ENCODE data around the gene NOC4L.
"Not testable (repeated sequence)": the region's sequence is repeated elsewhere in the genome, so short reads cannot be mapped to it uniquely, and the experiment has no call there.

The NOC4L gene

DNA sequence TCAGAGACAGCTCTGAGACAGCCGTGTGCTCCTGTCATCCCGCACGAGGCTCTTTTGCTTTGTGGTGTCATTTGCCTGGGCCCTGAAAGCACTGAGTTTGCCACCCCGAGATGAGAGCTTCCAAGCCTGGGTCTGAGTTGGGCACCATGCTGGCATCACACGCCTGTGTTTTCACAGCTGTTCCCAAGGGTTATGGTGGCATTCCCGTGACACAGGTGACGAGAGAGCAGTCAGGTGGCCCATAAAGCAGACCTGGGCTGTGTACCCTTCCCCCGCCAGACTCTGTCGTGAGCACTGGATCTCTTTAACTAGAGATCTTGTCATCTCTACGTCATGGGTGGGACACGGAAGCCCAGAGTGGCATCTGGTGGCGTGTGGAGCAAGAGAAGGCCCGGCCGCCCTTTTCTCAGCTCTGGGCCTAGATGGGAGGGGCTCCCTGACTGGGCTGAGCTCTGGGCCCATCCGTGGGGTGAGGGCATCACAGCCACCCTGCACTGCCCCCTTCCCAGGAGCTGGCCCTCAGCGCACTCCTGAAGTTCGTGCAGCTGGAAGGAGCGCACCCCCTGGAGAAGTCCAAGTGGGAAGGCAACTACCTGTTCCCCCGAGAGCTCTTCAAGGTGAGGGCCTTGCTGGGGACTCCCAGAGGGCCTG, 2.6 kb downstream of the NOC4L start:
- Histone ChIP-seq H3K36me3 (ENCODE audit: control insufficient read depth, insufficient read depth, low read length) (peaks cover 18% of the 10 kb centered on the region), H3K9ac (ENCODE audit: low read depth, low read length) (no peak overlapping the region), H3K27me3 (ENCODE audit: control insufficient read depth, insufficient read depth, low read length) (no peaks in the 10 kb centered on the region), H3K4me1 (ENCODE audit: control insufficient read depth, insufficient read depth, low read length) (no peaks in the 10 kb centered on the region), H3K9me3 (ENCODE audit: control insufficient read depth, insufficient read depth, low read length) (no peaks in the 10 kb centered on the region), H3K4me3 (ENCODE audit: low read depth, low read length) (no peak overlapping the region)

DNA sequence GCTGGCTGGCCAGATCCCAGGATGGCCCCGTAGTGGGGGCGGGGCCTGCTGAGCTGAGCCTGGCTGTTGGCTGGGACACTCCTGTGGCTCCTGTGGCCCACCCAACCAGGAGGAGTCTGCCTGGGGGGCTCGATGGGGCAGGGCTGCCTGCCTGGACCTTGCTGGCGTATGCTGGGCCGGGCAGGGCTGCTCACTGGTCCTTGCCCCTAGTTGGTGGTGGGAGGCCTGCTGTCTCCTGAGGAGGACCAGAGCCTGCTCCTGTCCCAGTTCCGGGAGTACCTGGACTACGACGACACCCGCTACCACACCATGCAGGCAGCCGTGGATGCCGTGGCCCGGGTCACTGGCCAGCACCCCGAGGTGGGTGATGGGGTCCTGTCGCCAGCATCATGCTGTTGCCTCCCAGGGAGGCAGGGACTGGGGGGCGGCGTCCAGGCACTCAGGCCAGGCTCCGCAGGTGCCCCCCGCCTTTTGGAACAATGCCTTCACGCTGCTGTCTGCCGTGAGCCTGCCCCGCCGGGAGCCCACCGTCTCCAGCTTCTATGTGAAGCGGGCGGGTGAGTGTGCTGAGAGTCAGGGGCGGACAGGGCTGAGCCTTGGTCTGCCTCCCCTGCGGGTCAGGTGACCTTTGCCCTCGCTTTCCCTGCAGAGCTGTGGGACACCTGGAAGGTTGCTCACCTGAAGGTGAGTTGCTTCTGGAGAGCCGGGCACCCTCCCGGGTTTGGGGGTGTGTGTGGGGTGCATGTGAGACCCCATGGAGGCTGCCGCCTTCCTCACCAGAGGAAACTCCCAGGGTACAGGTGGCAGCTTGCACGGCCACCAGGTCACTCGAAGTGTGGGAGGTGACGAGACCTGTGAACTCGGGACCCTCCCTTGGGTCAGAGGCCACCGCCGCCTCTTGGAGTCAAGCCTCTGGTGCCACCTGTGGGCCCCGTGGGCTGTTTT, 3.4 kb downstream of the NOC4L start:
- no peak overlapping the region for H3K9ac ChIP-seq (ENCODE audit: low read depth, low read length)
- H3K9me3 ChIP-seq (ENCODE audit: control insufficient read depth, insufficient read depth, low read length): no peaks in the 10 kb centered on the region
- H3K27me3 ChIP-seq (ENCODE audit: control insufficient read depth, insufficient read depth, low read length): no peaks in the 10 kb centered on the region
- no peak overlapping the region for H3K4me3 ChIP-seq (ENCODE audit: low read depth, low read length)
- no peaks in the 10 kb centered on the region for H3K4me1 ChIP-seq (ENCODE audit: control insufficient read depth, insufficient read depth, low read length)
- peaks cover 18% of the 10 kb centered on the region for H3K36me3 ChIP-seq (ENCODE audit: control insufficient read depth, insufficient read depth, low read length)

DNA sequence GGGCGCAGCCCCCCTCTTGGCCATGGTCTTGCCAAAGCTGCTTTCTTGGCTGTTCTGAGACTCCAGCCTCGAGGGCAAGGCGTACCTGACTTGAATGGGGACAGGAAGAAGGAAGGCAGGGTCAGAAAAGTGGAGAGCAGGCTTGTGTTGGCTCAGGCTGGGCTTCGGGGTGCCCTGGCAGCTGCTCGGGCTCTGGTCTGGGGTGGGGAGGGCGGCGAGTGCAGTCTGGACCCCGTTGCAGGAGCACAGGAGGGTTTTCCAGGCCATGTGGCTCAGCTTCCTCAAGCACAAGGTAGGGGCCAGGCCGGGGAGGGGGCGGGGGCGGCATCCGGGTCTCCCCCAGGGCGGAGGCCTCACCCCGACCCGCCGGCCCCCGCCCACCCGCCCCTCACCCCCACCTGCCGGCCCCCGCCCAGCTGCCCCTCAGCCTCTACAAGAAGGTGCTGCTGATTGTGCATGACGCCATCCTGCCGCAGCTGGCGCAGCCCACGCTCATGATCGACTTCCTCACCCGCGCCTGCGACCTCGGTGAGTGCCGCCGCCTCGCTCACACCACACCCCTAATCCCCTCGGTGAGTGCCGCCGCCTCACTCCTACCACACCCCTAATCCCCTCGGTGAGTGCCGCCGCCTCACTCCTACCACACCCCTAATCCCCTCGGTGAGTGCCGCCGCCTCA, 4.2 kb downstream of the NOC4L start:
- no peaks in the 10 kb centered on the region for H3K27me3 ChIP-seq (ENCODE audit: control insufficient read depth, insufficient read depth, low read length)
- H3K4me1 ChIP-seq (ENCODE audit: control insufficient read depth, insufficient read depth, low read length): no peaks in the 10 kb centered on the region
- no peak overlapping the region for H3K9ac ChIP-seq (ENCODE audit: low read depth, low read length)
- H3K4me3 ChIP-seq (ENCODE audit: low read depth, low read length): no peak overlapping the region
- no peaks in the 10 kb centered on the region for H3K9me3 ChIP-seq (ENCODE audit: control insufficient read depth, insufficient read depth, low read length)
- peaks cover 18% of the 10 kb centered on the region for H3K36me3 ChIP-seq (ENCODE audit: control insufficient read depth, insufficient read depth, low read length)

DNA sequence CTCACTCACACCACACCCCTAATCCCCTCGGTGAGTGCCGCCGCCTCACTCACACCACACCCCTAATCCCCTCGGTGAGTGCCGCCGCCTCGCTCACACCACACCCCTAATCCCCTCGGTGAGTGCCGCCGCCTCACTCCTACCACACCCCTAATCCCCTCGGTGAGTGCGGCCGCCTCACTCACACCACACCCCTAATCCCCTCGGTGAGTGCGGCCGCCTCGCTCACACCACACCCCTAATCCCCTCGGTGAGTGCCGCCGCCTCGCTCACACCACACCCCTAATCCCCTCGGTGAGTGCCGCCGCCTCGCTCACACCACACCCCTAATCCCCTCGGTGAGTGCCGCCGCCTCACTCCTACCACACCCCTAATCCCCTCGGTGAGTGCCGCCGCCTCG, 5.3 kb downstream of the NOC4L start:
- H3K4me3 ChIP-seq (ENCODE audit: low read depth, low read length): not testable (repeated sequence)
- H3K36me3 ChIP-seq (ENCODE audit: control insufficient read depth, insufficient read depth, low read length): peaks cover 18% of the 10 kb centered on the region

DNA sequence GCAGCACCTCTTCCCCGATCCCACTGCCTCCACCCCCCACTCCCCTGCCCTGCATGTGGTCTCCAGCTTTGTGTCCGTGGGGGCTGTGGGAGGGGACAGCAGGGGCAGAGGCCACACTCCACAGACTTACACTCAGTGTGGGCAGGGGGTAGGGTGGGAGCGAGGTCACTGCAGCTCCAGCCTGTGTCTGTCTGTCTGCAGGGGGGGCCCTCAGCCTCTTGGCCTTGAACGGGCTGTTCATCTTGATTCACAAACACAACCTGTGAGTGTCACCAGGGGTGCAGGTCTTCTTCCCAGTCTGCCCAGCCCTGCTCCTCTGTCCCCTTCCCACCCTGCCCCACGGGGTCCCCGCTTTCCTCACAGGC, 6.5 kb downstream of the NOC4L start:
- Histone ChIP-seq H3K36me3 (ENCODE audit: control insufficient read depth, insufficient read depth, low read length) (peaks cover 19% of the 10 kb centered on the region), H3K27me3 (ENCODE audit: control insufficient read depth, insufficient read depth, low read length) (no peaks in the 10 kb centered on the region), H3K9me3 (ENCODE audit: control insufficient read depth, insufficient read depth, low read length) (no peaks in the 10 kb centered on the region), H3K4me1 (ENCODE audit: control insufficient read depth, insufficient read depth, low read length) (no peaks in the 10 kb centered on the region), H3K4me3 (ENCODE audit: low read depth, low read length) (no peak overlapping the region), H3K9ac (ENCODE audit: low read depth, low read length) (no peak overlapping the region)

More for the DNA sequence above, 5.3 kb downstream of the NOC4L start:
- H3K4me1 ChIP-seq (ENCODE audit: control insufficient read depth, insufficient read depth, low read length); H3K9ac ChIP-seq (ENCODE audit: low read depth, low read length); H3K9me3 ChIP-seq (ENCODE audit: control insufficient read depth, insufficient read depth, low read length); H3K27me3 ChIP-seq (ENCODE audit: control insufficient read depth, insufficient read depth, low read length): not testable (repeated sequence)

DNA sequence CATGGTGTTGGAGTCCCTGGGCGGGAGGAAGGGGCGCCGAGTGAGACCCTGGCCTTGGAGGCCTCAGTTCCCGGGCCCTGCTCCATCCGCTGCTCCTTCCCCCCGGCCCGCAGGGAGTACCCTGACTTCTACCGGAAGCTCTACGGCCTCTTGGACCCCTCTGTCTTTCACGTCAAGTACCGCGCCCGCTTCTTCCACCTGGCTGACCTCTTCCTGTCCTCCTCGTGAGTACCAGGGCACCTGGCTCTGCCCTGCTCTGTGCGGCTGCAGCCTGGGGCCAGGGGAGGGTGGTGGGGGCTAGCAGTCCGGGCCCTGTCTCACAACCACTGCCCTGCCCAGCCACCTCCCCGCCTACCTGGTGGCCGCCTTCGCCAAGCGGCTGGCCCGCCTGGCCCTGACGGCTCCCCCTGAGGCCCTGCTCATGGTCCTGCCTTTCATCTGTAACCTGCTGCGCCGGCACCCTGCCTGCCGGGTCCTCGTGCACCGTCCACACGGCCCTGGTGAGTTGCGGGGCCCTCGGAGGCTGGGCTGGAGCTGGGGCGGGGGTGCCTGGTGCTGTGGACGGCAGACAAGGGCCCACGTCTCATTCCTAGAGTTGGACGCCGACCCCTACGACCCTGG, 7.0 kb downstream of the NOC4L start:
- H3K27me3 ChIP-seq (ENCODE audit: control insufficient read depth, insufficient read depth, low read length): no peaks in the 10 kb centered on the region
- H3K4me1 ChIP-seq (ENCODE audit: control insufficient read depth, insufficient read depth, low read length): no peaks in the 10 kb centered on the region
- no peak overlapping the region for H3K9ac ChIP-seq (ENCODE audit: low read depth, low read length)
- peaks cover 24% of the 10 kb centered on the region for H3K36me3 ChIP-seq (ENCODE audit: control insufficient read depth, insufficient read depth, low read length)
- H3K4me3 ChIP-seq (ENCODE audit: low read depth, low read length): no peak overlapping the region
- no peaks in the 10 kb centered on the region for H3K9me3 ChIP-seq (ENCODE audit: control insufficient read depth, insufficient read depth, low read length)

DNA sequence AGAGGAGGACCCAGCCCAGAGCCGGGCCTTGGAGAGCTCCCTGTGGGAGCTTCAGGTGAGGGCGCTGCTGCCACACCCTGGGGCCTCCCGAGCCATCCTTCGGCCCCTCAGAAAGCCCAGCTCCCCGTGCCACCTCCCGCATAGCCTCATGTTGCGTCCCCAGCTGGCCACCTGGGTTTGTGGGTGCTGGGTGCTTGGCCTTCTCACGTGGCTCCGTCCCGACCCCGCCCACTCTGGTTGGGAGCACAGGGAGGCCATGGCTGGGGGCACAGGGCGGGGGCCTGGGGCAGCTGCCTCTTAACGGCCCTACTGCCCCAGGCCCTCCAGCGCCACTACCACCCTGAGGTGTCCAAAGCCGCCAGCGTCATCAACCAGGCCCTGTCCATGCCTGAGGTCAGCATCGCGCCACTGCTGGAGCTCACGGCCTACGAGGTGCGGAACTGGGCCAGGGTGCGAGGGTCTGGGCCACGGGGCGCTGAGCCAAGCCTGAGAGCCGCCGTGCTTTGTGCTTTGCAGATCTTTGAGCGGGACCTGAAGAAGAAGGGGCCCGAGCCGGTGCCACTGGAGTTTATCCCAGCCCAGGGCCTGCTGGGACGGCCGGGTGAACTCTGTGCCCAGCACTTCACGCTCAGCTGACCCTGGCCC, 7.6 kb downstream of the NOC4L start:
- Histone ChIP-seq H3K4me1 (ENCODE audit: control insufficient read depth, insufficient read depth, low read length) (no peaks in the 10 kb centered on the region), H3K27me3 (ENCODE audit: control insufficient read depth, insufficient read depth, low read length) (no peaks in the 10 kb centered on the region), H3K9me3 (ENCODE audit: control insufficient read depth, insufficient read depth, low read length) (no peaks in the 10 kb centered on the region), H3K36me3 (ENCODE audit: control insufficient read depth, insufficient read depth, low read length) (peaks cover 29% of the 10 kb centered on the region), H3K4me3 (ENCODE audit: low read depth, low read length) (no peak overlapping the region), H3K9ac (ENCODE audit: low read depth, low read length) (no peak overlapping the region)

DNA sequence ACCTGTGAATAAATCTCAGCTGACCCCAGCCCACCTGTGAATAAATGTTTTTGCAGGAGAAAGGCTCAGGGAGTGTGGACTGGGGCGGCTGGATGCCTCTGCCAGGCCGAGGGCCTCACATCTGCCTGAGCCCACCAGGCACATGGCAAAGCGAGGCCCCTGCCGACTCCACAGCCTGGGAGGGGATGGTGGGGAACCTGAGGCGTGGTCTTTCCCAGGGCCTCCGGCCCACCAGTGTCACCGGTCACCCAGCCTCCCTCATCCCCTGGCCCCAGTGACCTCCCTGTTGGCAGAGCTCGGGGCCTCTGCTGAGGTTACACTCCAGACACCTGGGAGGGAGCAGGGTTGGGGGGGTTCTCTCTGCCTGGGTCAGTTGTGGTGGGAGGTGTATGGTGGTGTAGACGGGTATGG, 8.2 kb downstream of the NOC4L start:
- Histone ChIP-seq H3K9me3 (ENCODE audit: control insufficient read depth, insufficient read depth, low read length) (no peaks in the 10 kb centered on the region), H3K4me1 (ENCODE audit: control insufficient read depth, insufficient read depth, low read length) (no peaks in the 10 kb centered on the region), H3K36me3 (ENCODE audit: control insufficient read depth, insufficient read depth, low read length) (peaks cover 33% of the 10 kb centered on the region), H3K4me3 (ENCODE audit: low read depth, low read length) (no peak overlapping the region), H3K9ac (ENCODE audit: low read depth, low read length) (no peak overlapping the region), H3K27me3 (ENCODE audit: control insufficient read depth, insufficient read depth, low read length) (no peaks in the 10 kb centered on the region)

DNA sequence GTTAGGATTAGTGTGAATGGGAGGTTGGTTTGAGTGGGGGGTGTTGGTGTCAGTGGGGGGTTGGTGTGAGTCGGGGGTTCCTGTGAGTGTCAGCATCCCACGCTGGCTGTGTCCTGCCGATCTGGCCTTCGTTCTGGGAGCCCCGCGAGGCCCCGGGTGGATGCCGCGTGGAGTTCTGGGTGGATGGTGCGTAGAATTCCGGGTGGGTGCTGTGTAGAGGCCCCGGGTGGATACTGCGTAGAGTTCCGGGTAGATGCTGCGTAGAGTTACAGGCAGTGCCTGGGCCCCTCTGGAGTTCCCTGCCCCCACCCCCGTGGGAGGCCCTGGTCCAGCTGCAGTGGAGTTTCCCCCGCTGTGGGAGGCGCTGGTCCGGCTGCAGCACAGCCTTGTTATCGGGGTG, 8.7 kb downstream of the NOC4L start:
- H3K4me3 ChIP-seq (ENCODE audit: low read depth, low read length): no peak overlapping the region
- no peaks in the 10 kb centered on the region for H3K27me3 ChIP-seq (ENCODE audit: control insufficient read depth, insufficient read depth, low read length)
- H3K9me3 ChIP-seq (ENCODE audit: control insufficient read depth, insufficient read depth, low read length): no peaks in the 10 kb centered on the region
- no peaks in the 10 kb centered on the region for H3K4me1 ChIP-seq (ENCODE audit: control insufficient read depth, insufficient read depth, low read length)
- peaks cover 34% of the 10 kb centered on the region for H3K36me3 ChIP-seq (ENCODE audit: control insufficient read depth, insufficient read depth, low read length)
- H3K9ac ChIP-seq (ENCODE audit: low read depth, low read length): no peak overlapping the region

DNA sequence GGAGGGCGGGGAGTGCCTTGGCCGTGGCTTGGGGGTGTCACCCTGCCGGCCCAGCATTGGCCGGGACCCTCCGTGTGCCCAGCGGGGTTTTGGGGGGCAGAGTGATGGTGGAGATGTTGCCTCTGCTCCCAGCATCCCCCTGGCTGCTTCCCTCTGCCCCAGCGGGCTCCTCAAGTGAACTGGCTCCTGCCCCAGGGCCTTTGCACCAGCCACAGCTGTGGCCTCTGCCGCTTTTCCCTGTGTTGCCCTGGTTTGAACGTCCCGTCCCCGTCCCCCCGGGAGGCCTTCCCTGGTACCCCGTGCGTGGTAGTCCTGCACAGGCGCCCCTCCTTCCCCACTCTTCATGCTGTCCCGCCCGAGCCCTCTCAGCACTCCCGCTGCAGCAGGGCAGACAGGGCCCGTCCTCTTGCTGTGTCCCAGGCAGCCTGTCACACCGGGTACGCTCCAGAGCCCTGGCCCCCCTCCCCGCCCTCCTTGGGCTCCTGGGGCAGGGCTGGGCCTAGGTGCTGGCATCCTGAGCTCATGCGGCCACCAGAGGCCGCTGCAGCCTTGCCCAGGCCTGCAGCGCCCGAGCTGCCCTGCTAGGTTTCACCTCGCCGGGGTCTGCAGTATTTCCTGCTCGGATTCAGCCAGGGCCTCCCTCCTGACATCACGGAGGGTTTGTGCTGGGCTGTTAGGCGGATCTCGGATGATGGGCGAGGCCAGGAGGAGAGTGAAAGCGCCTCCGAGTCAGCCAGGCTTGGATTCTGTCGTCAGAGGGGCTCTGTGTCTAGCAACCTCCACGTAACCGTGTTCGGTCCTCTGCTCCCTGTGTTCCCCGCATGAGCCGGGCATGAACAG, 9.5 kb downstream of the NOC4L start:
- Histone ChIP-seq H3K9ac (ENCODE audit: low read depth, low read length) (no peak overlapping the region), H3K4me1 (ENCODE audit: control insufficient read depth, insufficient read depth, low read length) (no peaks in the 10 kb centered on the region), H3K9me3 (ENCODE audit: control insufficient read depth, insufficient read depth, low read length) (no peaks in the 10 kb centered on the region), H3K36me3 (ENCODE audit: control insufficient read depth, insufficient read depth, low read length) (peaks cover 37% of the 10 kb centered on the region), H3K27me3 (ENCODE audit: control insufficient read depth, insufficient read depth, low read length) (no peaks in the 10 kb centered on the region), H3K4me3 (ENCODE audit: low read depth, low read length) (no peak overlapping the region)

Data from iPS-15b (cell line).